Bronchial epithelial cell (primary cell): Measurements from ENCODE around the gene MPZL2. TPM values are rescaled to one million over a fixed set of nuclear protein-coding genes. Genes with fewer than 3 reads are reported as not detected.

Experiments
- DNase-seq: peaks from one replicate; pipeline ENCODE4 v3.0.0-alpha.2; 2010; ENCODE audit warnings: low read depth
- FAIRE-seq: peaks from 2 replicates; lab custom pipeline; 2011; peaks lifted over from hg19 to GRCh38; lab: Jason Lieb, UNC
- H3K27me3 ChIP-seq: 2 replicates; pipeline ENCODE4 v1.5.1; 2011; ENCODE audit warnings: low read length; ENCODE audit not compliant: control insufficient read depth, insufficient read depth
- H3K36me3 ChIP-seq: 2 replicates; pipeline ENCODE4 v1.5.1; 2011; ENCODE audit warnings: low read length; ENCODE audit not compliant: control insufficient read depth, insufficient read depth
- H3K4me3 ChIP-seq: 2 replicates; pipeline ENCODE4 v1.5.1; 2011; ENCODE audit warnings: mild to moderate bottlenecking, low read depth, low read length, control low read depth
- CTCF ChIP-seq: IDR thresholded peaks from 2 replicates; pipeline ENCODE4 v1.5.1; 2011; ENCODE audit warnings: mild to moderate bottlenecking, moderate library complexity, low read length, control low read depth, inconsistent platforms; ENCODE audit not compliant: insufficient read depth, severe bottlenecking
- total RNA-seq: library from RNA; depleted of rRNA; stranded (reverse); fragments of >200 nt; gene quantifications from 2 replicates; pipeline ENCODE4 v1.2.1, GENCODE V29; 2014

MPZL2 gene
- total RNA-seq, 1 donor from 2014 or later = 38.7 TPM

DNA sequence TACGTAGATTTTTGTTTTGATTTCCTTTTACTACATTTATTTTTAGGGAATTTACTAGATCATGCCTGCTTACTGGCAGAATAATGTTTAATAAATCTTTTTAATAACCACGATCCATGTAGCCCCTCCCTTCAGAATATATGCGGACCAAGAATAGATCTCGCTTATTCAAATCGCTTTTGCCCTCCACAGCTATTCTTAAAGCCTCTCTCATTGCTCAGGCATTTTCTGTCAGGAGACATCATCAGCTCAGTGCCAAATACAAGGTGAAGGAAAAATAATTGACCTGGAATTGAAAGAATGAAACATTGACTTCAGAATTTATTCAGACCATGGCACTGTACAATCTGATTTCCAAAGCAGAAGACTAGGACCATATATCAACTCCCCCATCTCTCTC lies 29.3 kb downstream of the MPZL2 start:
- no peak overlapping the region for H3K4me3 ChIP-seq
- TF ChIP-seq CTCF = no peak
- DNase-seq (no peak), FAIRE-seq (no peak)
- H3K36me3 ChIP-seq = peaks cover 4% of the 10 kb centered on the region
- no peaks in the 10 kb centered on the region for H3K27me3 ChIP-seq

- Histone ChIP-seq H3K36me3 (peaks cover 4% of the 10 kb centered on the region), H3K4me3 (no peak overlapping the region), H3K27me3 (no peaks in the 10 kb centered on the region)
- no peak for DNase-seq
- TF ChIP-seq CTCF = no peak
- FAIRE-seq = no peak
Measured at GRCh38 chr11:118233850-118234249, 30.2 kb downstream of the MPZL2 start.

DNA sequence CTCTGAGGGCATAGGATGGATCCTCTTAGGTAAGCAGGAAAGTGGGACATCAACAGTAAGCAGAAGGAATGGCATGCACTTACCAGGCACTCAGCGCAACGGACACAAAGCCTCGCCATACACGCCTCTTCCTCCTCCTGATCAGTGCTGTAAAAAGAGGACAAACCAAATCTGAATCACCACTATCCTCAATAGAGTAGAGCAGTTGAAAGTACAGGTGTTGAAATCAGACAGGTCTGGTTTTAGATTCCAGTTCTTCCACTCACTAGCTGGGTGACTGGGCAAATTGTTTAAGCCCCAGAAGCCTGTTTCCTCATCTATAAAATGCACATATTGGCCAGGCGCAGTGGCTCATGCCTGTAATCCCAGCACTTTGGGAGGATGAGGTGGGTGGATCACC lies 30.7 kb downstream of the MPZL2 start:
- DNase-seq = peak; percentile 89
- peaks cover 4% of the 10 kb centered on the region for H3K36me3 ChIP-seq
- H3K4me3 ChIP-seq = no peak overlapping the region
- no peaks in the 10 kb centered on the region for H3K27me3 ChIP-seq
- peak; percentile 98 for FAIRE-seq
- TF ChIP-seq CTCF = peak; percentile 17

DNA sequence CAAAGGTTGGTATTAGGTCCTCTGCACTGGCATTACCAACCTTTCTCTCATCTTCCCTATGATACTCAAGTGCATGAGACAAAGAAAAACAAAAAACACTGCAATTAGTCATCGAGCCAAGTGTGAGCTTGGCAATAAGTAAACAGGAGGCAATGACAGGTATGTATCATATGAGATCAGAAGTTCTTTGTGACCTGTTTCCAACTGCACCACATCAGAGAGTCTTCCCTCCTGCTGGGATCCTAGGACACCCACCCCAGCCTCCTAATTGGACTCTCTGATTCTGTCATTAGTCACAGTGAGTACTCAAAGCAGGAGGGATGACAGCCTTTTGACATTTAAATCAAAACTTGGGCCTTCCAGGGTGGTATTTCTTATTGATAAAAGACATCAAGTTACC lies 31.4 kb downstream of the MPZL2 start:
- DNase-seq (peak; percentile 82), FAIRE-seq (peak; percentile 7)
- no peak for TF ChIP-seq CTCF
- no peak overlapping the region for H3K4me3 ChIP-seq
- H3K36me3 ChIP-seq = peaks cover 4% of the 10 kb centered on the region
- H3K27me3 ChIP-seq = no peaks in the 10 kb centered on the region

- Histone ChIP-seq H3K4me3 (no peak overlapping the region), H3K27me3 (no peaks in the 10 kb centered on the region), H3K36me3 (peaks cover 1% of the 10 kb centered on the region)
- no peak for FAIRE-seq
- DNase-seq = no peak
- TF ChIP-seq CTCF = no peak
Measured at GRCh38 chr11:118231461-118231860, 32.6 kb downstream of the MPZL2 start.

GRCh38 chr11:118230088-118230487 lies 34.0 kb downstream of the MPZL2 start:
- no peaks in the 10 kb centered on the region for H3K27me3 ChIP-seq

More at GRCh38 chr11:118230088-118230487, 34.0 kb downstream of the MPZL2 start:
- TF ChIP-seq CTCF = no peak
- Histone ChIP-seq H3K4me3 (no peak overlapping the region), H3K36me3 (peaks cover 1% of the 10 kb centered on the region)
- FAIRE-seq (no peak), DNase-seq (no peak)
